ENCODE data around the gene TGFBR3.

The TGFBR3 gene

GRCh38 chr1:91874167-91874566 is 11.8 kb downstream of the TGFBR3 start:
- TF ChIP-seq, protein P1, sequence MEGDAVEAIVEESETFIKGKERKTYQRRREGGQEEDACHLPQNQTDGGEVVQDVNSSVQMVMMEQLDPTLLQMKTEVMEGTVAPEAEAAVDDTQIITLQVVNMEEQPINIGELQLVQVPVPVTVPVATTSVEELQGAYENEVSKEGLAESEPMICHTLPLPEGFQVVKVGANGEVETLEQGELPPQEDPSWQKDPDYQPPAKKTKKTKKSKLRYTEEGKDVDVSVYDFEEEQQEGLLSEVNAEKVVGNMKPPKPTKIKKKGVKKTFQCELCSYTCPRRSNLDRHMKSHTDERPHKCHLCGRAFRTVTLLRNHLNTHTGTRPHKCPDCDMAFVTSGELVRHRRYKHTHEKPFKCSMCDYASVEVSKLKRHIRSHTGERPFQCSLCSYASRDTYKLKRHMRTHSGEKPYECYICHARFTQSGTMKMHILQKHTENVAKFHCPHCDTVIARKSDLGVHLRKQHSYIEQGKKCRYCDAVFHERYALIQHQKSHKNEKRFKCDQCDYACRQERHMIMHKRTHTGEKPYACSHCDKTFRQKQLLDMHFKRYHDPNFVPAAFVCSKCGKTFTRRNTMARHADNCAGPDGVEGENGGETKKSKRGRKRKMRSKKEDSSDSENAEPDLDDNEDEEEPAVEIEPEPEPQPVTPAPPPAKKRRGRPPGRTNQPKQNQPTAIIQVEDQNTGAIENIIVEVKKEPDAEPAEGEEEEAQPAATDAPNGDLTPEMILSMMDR (IDR thresholded peaks at IDR 0.05; ENCODE audit: low read depth, low read length), result no peak
- no peak for DNase-seq (ENCODE audit: extremely low read depth, low read depth)

- DNase-seq (ENCODE audit: extremely low read depth, low read depth), result no peak
- TF ChIP-seq, protein P1 (IDR thresholded peaks at IDR 0.05; ENCODE audit: low read depth, low read length), result no peak
These were observed 13.3 kb downstream of the TGFBR3 start for GRCh38 chr1:91872559-91873081.

- TF ChIP-seq, protein P1 (IDR thresholded peaks at IDR 0.05; ENCODE audit: low read depth, low read length), result no peak
- DNase-seq (ENCODE audit: extremely low read depth, low read depth), result no peak
These were observed 14.0 kb downstream of the TGFBR3 start for GRCh38 chr1:91872000-91872399.

DNA sequence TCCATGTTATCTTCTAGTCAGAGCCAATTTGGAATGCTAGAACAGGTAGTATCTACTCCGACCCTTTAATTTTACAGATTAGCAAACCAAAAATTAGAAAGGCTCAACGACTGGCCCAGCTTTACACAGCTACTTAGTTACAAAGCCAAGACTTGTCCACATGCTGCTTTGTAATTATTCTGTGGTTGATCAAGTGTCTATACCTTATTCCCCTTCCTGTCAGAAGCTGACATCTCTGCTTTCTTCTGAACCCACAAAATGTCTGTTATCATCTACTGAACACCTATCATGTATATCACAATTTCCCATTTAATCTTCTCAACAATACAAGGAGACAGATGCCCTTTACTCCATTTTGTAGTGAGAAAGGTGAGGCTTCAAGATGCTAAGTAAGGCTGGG is 15.6 kb downstream of the TGFBR3 start:
- DNase-seq (ENCODE audit: extremely low read depth, low read depth), result no peak
- TF ChIP-seq, protein P1 (IDR thresholded peaks at IDR 0.05; ENCODE audit: low read depth, low read length), result no peak

GRCh38 chr1:91866425-91866824 is 19.5 kb downstream of the TGFBR3 start:
- no peak for DNase-seq (ENCODE audit: extremely low read depth, low read depth)
- TF ChIP-seq, protein P1 (IDR thresholded peaks at IDR 0.05; ENCODE audit: low read depth, low read length), result no peak

DNA sequence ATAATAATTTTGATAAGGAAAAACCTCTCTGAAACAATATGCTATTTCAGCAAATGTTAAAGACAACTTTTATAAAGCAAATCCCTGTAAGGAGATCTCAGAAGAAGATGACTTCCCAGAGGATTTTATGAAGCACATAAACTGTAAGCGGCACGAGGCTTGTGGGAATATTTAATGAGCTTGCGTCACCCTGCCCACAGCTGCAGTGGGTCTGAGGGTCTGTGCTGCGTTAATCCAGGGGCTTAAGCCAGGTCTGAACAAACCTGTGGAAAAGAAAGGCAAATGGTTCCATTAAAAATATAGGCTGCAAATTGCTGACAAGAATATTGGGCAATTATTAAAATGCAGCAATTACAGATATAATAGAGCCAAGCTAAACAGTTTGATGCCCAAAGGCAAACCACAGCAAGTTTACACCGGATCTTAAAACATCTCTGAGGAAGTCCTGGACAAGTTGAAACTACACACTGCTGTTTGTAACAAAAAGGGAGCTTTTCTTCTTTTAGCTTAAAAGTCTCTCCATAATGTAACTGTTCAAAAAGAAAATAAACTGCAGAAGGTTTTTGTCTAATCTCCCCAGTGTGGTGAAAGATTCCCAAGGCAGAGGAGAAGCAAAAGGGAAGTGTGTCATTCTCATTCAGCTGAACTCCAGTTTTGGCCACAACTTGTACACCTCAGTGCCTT is 21.8 kb downstream of the TGFBR3 start:
- TF ChIP-seq, protein P1 (IDR thresholded peaks at IDR 0.05; ENCODE audit: low read depth, low read length), result no peak
- DNase-seq (ENCODE audit: extremely low read depth, low read depth), result no peak

GRCh38 chr1:91863498-91863897 is 22.5 kb downstream of the TGFBR3 start:
- TF ChIP-seq, protein P1 (IDR thresholded peaks at IDR 0.05; ENCODE audit: low read depth, low read length), result no peak
- no peak for DNase-seq (ENCODE audit: extremely low read depth, low read depth)
